ENCODE results near the gene CALN1. TPM values are rescaled to one million over a fixed set of nuclear protein-coding genes. Genes with fewer than 3 reads are reported as not detected.

CALN1 gene
- total and polyA plus RNA-seq, 9 donors = under 0.01 to 0.18 (median 0.13) TPM; not detected in 2

DNA sequence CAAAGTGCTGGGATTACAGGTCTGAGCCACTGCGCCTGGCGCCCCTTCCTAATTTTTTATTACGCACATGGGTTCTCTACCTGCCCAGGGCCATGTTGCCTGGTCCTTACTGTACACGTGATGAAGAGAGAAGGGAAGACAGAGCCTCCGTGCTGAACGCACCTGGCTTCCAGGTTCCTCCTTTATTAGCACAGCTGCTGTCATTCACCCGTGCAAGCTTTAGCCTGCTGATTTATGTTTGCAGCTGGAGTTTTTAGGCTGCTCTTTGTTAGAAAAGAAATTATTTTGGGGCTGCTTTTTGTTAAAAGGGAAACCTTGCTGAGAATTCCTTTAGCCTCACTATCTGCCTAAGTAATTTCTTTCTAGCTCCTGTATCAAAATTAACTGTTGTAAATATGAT is 417.0 kb downstream of the CALN1 start:
- Histone ChIP-seq H3K27me3 (no peaks in the 10 kb centered on the region), H3K27ac (no peak overlapping the region), H3K9me3 (no peaks in the 10 kb centered on the region), H3K36me3 (no peaks in the 10 kb centered on the region), H3K4me1 (ENCODE audit: insufficient read depth) (no peaks in the 10 kb centered on the region), H3K4me3 (no peak overlapping the region)
- intact Hi-C loops (cut with DNase I) = no loop called here
- DNase-seq = no peak
- WGBS, 3 donors = 73 to 74% (median 73%) methylated on average over 7 of the region's 7 CpGs
- TF ChIP-seq, protein P1, sequence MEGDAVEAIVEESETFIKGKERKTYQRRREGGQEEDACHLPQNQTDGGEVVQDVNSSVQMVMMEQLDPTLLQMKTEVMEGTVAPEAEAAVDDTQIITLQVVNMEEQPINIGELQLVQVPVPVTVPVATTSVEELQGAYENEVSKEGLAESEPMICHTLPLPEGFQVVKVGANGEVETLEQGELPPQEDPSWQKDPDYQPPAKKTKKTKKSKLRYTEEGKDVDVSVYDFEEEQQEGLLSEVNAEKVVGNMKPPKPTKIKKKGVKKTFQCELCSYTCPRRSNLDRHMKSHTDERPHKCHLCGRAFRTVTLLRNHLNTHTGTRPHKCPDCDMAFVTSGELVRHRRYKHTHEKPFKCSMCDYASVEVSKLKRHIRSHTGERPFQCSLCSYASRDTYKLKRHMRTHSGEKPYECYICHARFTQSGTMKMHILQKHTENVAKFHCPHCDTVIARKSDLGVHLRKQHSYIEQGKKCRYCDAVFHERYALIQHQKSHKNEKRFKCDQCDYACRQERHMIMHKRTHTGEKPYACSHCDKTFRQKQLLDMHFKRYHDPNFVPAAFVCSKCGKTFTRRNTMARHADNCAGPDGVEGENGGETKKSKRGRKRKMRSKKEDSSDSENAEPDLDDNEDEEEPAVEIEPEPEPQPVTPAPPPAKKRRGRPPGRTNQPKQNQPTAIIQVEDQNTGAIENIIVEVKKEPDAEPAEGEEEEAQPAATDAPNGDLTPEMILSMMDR (IDR thresholded peaks at IDR 0.05) = no peak
- TF ChIP-seq EP300 (IDR thresholded peaks at IDR 0.05) = no peak
- TF ChIP-seq POLR2A (IDR thresholded peaks at IDR 0.05) = no peak

DNA sequence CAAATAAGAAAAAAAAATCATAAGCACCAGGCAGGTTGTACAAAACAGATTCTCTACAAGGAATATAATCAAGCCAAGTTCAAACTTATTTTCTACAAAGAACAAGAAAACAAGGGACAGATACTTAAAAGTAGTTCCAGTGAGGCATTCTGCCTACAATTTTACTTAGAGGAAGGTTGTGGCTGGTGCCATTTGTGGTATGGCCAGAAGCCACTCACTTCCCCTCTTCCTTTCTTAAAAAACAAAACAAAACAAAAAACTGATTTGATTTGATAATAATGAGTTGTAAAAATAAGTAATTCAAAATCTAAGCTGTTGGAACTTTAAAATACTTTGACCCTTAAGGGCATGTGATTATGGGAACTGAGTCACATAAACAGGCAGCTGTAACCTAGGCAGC is 420.6 kb downstream of the CALN1 start:
- H3K9me3 ChIP-seq = no peaks in the 10 kb centered on the region
- intact Hi-C loops (cut with DNase I) = no loop called here
- H3K4me1 ChIP-seq (ENCODE audit: insufficient read depth) = no peaks in the 10 kb centered on the region
- DNase-seq = no peak
- TF ChIP-seq, protein P1 (IDR thresholded peaks at IDR 0.05) = no peak
- no peak for TF ChIP-seq POLR2A (IDR thresholded peaks at IDR 0.05)
- TF ChIP-seq EP300 (IDR thresholded peaks at IDR 0.05) = no peak
- H3K4me3 ChIP-seq = no peak overlapping the region
- no peak overlapping the region for H3K27ac ChIP-seq
- no peaks in the 10 kb centered on the region for H3K27me3 ChIP-seq
- no peaks in the 10 kb centered on the region for H3K36me3 ChIP-seq

DNA sequence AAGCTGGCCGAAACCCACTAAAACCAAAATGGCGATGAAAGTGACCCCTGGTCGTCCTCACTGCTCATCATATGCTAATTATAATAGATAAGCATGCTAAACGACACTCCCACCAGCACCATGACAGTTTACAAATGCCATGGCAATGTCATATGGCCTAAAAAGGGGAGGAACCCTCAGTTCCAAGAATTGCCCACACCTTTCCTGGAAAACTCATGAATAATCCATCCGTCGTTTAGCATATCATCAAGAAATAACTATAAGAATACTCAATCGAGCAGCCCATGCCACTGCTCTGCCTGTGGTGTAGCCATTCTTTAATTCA is 422.0 kb downstream of the CALN1 start:
- 78 to 85% (median 81%) methylated on average over 7 of the region's 7 CpGs for WGBS, 3 donors
- DNase-seq = no peak

DNA sequence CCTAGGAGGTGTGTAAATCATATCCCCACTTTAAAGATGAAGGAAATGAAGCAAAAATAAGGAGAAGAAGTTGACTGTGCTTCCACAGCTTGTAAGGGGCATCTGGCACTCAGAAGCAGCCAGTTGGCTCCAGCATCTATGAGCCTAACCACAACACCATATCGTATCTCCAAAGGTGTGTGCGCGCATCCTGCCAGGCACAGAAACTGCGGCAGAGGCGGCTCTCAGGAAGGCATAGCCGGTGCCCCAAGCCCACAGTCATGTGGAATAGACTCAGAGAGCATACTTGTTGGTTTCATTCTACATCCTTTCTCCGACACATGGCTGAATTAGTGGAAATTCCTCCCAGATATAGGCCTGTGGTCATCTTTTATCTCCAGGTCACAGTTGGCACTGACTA is 423.9 kb downstream of the CALN1 start:
- H3K36me3 ChIP-seq = no peaks in the 10 kb centered on the region
- TF ChIP-seq, protein P1 (IDR thresholded peaks at IDR 0.05) = no peak
- TF ChIP-seq EP300 (IDR thresholded peaks at IDR 0.05) = no peak
- TF ChIP-seq POLR2A (IDR thresholded peaks at IDR 0.05) = no peak
- intact Hi-C loops (cut with DNase I) = no loop called here
- H3K4me3 ChIP-seq = no peak overlapping the region
- DNase-seq = no peak
- WGBS, 3 donors = 85 to 93% (median 92%) methylated on average over 7 of the region's 7 CpGs
- H3K27ac ChIP-seq = no peak overlapping the region
- no peaks in the 10 kb centered on the region for H3K9me3 ChIP-seq
- H3K4me1 ChIP-seq (ENCODE audit: insufficient read depth) = no peaks in the 10 kb centered on the region
- H3K27me3 ChIP-seq = no peaks in the 10 kb centered on the region

More for the DNA sequence above, 422.0 kb downstream of the CALN1 start:
- Histone ChIP-seq H3K27ac (no peak overlapping the region), H3K9me3 (no peaks in the 10 kb centered on the region), H3K4me3 (no peak overlapping the region), H3K36me3 (no peaks in the 10 kb centered on the region), H3K27me3 (no peaks in the 10 kb centered on the region), H3K4me1 (ENCODE audit: insufficient read depth) (no peaks in the 10 kb centered on the region)
- intact Hi-C loops (cut with DNase I) = no loop called here
- TF ChIP-seq EP300 (IDR thresholded peaks at IDR 0.05) (no peak), POLR2A (IDR thresholded peaks at IDR 0.05) (no peak)
- TF ChIP-seq, protein P1 (IDR thresholded peaks at IDR 0.05) = no peak

Data from ovary (tissue), 9 donors.